Prostate gland (tissue), 2 donors: ENCODE results near the gene ASB17. TPM values are rescaled to one million over a fixed set of nuclear protein-coding genes. Genes with fewer than 3 reads are reported as not detected.

Source experiments
- DNase-seq: peaks from one replicate; pipeline ENCODE4 v3.0.0-alpha.2; 2019; ENCODE audit warnings: low spot score
- H3K27ac ChIP-seq, 2 donors: fragments of 200-600 bp; sonication (generic); 2 replicates each; pipeline ENCODE4 v1.5.1; 2017 to 2019
- H3K27me3 ChIP-seq: fragments of 200-600 bp; sonication (generic); replicated peaks from 2 replicates; pipeline ENCODE4 v1.5.1; 2019; ENCODE audit not compliant: insufficient read depth
- H3K36me3 ChIP-seq, 2 donors: fragments of 200-600 bp; sonication (generic); 1 replicate in 1 of 2; 2 replicates in 1 of 2; pipeline versions ENCODE4 v1.5.1 to v1.8.1; 2017 to 2019
- H3K4me1 ChIP-seq: fragments of 200-600 bp; sonication (generic); replicated peaks from 2 replicates; pipeline ENCODE4 v1.5.1; 2019
- H3K4me3 ChIP-seq, 2 donors: fragments of 200-600 bp; sonication (generic); 2 replicates each; pipeline ENCODE4 v1.5.1; 2017 to 2019
- H3K9me3 ChIP-seq: fragments of 200-600 bp; sonication (generic); 2 replicates; pipeline ENCODE4 v1.5.1; 2017
- POLR2A ChIP-seq: fragments of 450-650 bp; IDR thresholded peaks from one replicate; pipeline ENCODE4 v1.6.1; 2016; ENCODE audit warnings: antibody characterized with exemption, mild to moderate bottlenecking
- POLR2AphosphoS5 ChIP-seq: sonication (generic); formaldehyde crosslinking; IDR thresholded peaks from one replicate; pipeline ENCODE4 v1.6.1; 2017; ENCODE audit warnings: antibody characterized with exemption
- WGBS: methylation state at CpG from one replicate; pipeline ENCODE4 v1.1.5; 2018; 5-methylcytosine and 5-hydroxymethylcytosine counted together
- intact Hi-C: fragments of 100-400 bp; cut with DNase I; formaldehyde crosslinking; loops from one replicate; pipeline ENCODE4 v1.14.2; 2022
- total RNA-seq, 2 donors: library from RNA; depleted of rRNA; stranded (reverse); fragments of >200 nt; gene quantifications; one replicate each; pipeline ENCODE4 v1.1.0, GENCODE V29; 2016
- TF ChIP-seq, protein P1 (sequence below), 4 experiments: fragments of 200-600 bp in 2 of 4; fragments of 450-650 bp in 2 of 4; sonication (generic) in 2 of 4; IDR thresholded peaks; 1 replicate in 3 of 4; 2 replicates in 1 of 4; pipeline ENCODE4 v1.5.1; 2016 to 2019; ENCODE audit warnings: antibody characterized with exemption in 4 of 4, mild to moderate bottlenecking in 2 of 4, moderate library complexity in 2 of 4

ASB17 gene
- total RNA-seq, 2 donors from 2014 or later, result 1.4 TPM; not detected in 1

DNA sequence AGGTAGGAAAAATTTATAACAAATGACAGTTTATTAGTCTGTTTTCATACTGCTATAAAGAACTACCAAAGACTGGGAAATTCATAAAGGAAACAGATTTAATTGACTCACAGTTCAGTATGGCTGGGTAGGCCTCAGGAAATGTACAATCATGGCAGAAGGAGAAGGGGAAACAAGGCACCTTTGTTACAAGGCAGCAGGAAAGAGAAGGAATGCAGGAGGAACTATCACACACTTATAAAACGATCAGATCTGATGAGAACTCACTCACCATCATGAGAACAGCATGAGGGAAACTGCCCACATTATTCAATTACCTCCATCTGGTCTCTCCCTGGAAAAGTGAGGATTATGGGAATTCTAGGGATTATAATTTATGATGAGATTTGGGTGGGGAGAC lies 61.3 kb downstream of the ASB17 start:
- H3K36me3 ChIP-seq, result no peaks in the 10 kb centered on the region
- no peaks in the 10 kb centered on the region for H3K27me3 ChIP-seq
- WGBS, result 46% methylated on average over 1 of the region's 1 CpG
- no peaks in the 10 kb centered on the region for H3K4me1 ChIP-seq
- no peak overlapping the region for H3K4me3 ChIP-seq
- TF ChIP-seq, protein P1, sequence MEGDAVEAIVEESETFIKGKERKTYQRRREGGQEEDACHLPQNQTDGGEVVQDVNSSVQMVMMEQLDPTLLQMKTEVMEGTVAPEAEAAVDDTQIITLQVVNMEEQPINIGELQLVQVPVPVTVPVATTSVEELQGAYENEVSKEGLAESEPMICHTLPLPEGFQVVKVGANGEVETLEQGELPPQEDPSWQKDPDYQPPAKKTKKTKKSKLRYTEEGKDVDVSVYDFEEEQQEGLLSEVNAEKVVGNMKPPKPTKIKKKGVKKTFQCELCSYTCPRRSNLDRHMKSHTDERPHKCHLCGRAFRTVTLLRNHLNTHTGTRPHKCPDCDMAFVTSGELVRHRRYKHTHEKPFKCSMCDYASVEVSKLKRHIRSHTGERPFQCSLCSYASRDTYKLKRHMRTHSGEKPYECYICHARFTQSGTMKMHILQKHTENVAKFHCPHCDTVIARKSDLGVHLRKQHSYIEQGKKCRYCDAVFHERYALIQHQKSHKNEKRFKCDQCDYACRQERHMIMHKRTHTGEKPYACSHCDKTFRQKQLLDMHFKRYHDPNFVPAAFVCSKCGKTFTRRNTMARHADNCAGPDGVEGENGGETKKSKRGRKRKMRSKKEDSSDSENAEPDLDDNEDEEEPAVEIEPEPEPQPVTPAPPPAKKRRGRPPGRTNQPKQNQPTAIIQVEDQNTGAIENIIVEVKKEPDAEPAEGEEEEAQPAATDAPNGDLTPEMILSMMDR (IDR thresholded peaks at IDR 0.05), result no peak
- TF ChIP-seq POLR2AphosphoS5 (no peak), POLR2A (no peak)
- no peak for DNase-seq
- no peaks in the 10 kb centered on the region for H3K9me3 ChIP-seq
- intact Hi-C loops, result no loop called here
- H3K27ac ChIP-seq, result no peak overlapping the region

Other genes with a start within 250 kb of the ASB17 start
- gene ACADM, start 207.7 kb downstream of the ASB17 start, total RNA-seq, result 10 to 100 TPM; 45.4 to 49.4 TPM
- gene RABGGTB, start 146.1 kb downstream of the ASB17 start, total RNA-seq, result 10 to 100 TPM; 34.4 to 42.8 TPM
- gene MSH4, start 135.5 kb downstream of the ASB17 start, total RNA-seq, result under 1 TPM; 0.05 to 0.91 TPM
- gene ST6GALNAC3, start 142.3 kb upstream of the ASB17 start, total RNA-seq, result under 1 TPM; 0.41 to 0.80 TPM